Measurements from ENCODE around the gene NPPA.

Gene NPPA

DNA sequence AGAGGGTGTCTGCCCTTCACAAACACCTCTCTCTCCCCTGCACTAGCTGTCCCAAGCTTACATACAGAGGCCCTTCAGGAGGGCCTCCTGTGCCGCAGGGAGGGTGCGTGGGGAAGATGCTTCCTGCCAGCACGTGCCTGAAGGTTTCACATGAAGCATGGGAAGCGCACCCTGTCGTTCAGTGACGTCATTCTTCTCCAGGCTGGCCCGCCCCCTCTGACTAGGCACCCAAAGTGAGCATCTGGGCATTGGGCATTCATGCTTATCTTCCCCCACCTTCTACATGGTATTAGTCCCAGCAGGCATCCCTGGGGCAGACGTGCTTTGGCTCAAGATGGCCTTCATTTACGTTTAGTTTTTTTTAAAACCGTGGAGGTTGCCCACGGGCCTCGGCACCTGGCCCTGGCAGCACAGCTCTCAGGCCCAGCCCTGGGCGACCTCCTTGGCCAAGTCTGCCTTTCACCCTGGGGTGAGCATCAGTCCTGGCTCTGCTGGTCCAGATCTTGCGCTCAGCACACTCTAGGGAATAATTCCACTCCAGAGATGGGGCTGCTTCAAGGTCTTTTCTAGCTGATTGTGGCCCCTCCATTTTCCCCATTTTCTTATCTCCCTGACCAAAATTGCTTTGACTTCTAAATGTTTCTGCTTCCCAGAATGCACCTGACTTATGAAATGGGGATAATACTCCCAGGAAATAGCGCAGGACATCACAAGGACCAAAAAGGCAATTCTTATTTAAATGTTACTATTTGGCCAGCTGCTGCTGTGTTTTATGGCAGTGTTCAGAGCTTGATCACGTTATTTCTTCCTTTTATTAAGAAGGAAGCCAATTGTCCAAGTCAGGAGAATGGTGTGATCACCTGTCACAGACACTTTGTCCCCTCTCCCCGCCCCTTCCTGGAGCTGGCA, 6.1 kb downstream of the NPPA start:
- Histone ChIP-seq H4K12ac (ENCODE audit: low read depth, low read length) (no peak overlapping the region), H3K4me3 (ENCODE audit: low read depth, low read length) (no peak overlapping the region), H3K79me1 (ENCODE audit: low read length) (no peaks in the 10 kb centered on the region), H2AFZ (ENCODE audit: insufficient read depth, low read length, poor library complexity) (no peak overlapping the region), H3K9me3 (ENCODE audit: insufficient read depth, low read depth, low read length) (peaks cover 2% of the 10 kb centered on the region), H2BK12ac (ENCODE audit: low read length) (no peak overlapping the region), H3K36me3 (ENCODE audit: control insufficient read depth in 1 of 2, insufficient read depth in 2 of 2, low read length in 2 of 2) (peaks cover 66 to 79% of the 10 kb centered on the region in 2 experiments), H3K4me1 (ENCODE audit: control insufficient read depth in 1 of 2, insufficient read depth in 2 of 2, low read length in 2 of 2) (no peaks in the 10 kb centered on the region), H3K27ac (ENCODE audit: low read depth, low read length) (no peak overlapping the region), H4K8ac (ENCODE audit: low read depth, low read length) (no peak overlapping the region), H2AK5ac (ENCODE audit: low read length) (no peak overlapping the region), H2BK5ac (ENCODE audit: low read depth, low read length, poor library complexity) (no peak overlapping the region), H3K9ac (ENCODE audit: low read length) (no peak overlapping the region), H3K4me2 (ENCODE audit: low read length) (no peak overlapping the region), H3K4ac (ENCODE audit: low read depth, low read length) (no peak overlapping the region), H3K14ac (ENCODE audit: low read length) (no peak overlapping the region), H2BK120ac (ENCODE audit: insufficient read depth, low read length, poor library complexity) (no peak overlapping the region), H3K27me3 (ENCODE audit: insufficient read depth, low read length) (no peaks in the 10 kb centered on the region), H4K91ac (ENCODE audit: low read depth, low read length) (no peak overlapping the region), H3K18ac (ENCODE audit: low read length) (no peak overlapping the region), H3K23ac (ENCODE audit: low read length) (no peak overlapping the region), H3K79me2 (ENCODE audit: control insufficient read depth, insufficient read depth, low read length, poor library complexity) (no peaks in the 10 kb centered on the region)
- no peak for DNase-seq
- no CpG with 5 or more reads among the region's 17 CpGs for WGBS (ENCODE audit: extremely low coverage, insufficient coverage, insufficient read length)

DNA sequence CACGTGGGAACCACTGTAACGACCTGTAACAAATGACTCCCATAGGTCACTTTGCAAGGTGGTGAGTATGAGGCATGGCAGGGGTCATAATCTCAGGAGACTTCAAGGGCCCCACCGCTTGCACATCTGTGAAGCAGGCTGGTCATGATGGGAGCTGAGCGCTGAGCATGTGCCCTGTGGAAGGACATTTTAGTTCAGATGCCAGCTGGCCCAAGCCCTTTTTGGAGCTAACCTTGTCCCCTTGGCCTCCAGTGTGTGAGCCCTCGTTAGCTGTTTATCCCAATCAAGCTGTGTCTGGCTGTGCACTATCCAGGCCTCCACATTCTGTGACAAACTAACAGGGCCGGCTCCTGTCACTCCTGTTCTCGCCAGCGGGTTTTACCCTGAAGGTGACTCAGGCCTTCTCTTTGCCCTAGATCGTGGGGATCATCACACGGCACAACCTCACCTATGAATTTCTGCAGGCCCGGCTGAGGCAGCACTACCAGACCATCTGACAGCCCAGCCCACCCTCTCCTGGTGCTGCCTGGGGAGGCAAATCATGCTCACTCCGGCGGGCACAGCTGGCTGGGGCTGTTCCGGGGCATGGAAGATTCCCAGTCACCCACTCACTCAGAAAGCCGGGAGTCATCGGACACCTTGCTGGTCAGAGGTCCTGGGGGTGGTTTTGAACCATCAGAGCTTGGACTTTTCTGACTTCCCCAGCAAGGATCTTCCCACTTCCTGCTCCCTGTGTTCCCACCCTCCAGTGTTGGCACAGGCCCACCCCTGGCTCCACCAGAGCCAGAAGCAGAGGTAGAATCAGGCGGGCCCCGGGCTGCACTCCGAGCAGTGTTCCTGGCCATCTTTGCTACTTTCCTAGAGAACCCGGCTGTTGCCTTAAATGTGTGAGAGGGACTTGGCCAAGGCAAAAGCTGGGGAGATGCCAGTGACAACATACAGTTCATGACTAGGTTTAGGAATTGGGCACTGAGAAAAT, 7.6 kb downstream of the NPPA start:
- no peak overlapping the region for H3K14ac ChIP-seq (ENCODE audit: low read length)
- no peak overlapping the region for H2BK12ac ChIP-seq (ENCODE audit: low read length)
- no peak overlapping the region for H3K4me3 ChIP-seq (ENCODE audit: low read depth, low read length)
- no peak overlapping the region for H2BK120ac ChIP-seq (ENCODE audit: insufficient read depth, low read length, poor library complexity)
- no peaks in the 10 kb centered on the region for H3K79me2 ChIP-seq (ENCODE audit: control insufficient read depth, insufficient read depth, low read length, poor library complexity)
- no peak overlapping the region for H4K12ac ChIP-seq (ENCODE audit: low read depth, low read length)
- no peak overlapping the region for H3K23ac ChIP-seq (ENCODE audit: low read length)
- H3K9me3 ChIP-seq (ENCODE audit: insufficient read depth, low read depth, low read length), result peaks cover 2% of the 10 kb centered on the region
- H3K36me3 ChIP-seq (ENCODE audit: control insufficient read depth in 1 of 2, insufficient read depth in 2 of 2, low read length in 2 of 2), result peaks cover 77 to 89% of the 10 kb centered on the region in 2 experiments
- H3K18ac ChIP-seq (ENCODE audit: low read length), result no peak overlapping the region
- H4K8ac ChIP-seq (ENCODE audit: low read depth, low read length), result no peak overlapping the region
- no peak overlapping the region for H3K4ac ChIP-seq (ENCODE audit: low read depth, low read length)
- no peak for DNase-seq
- no peak overlapping the region for H2AK5ac ChIP-seq (ENCODE audit: low read length)
- no peak overlapping the region for H4K91ac ChIP-seq (ENCODE audit: low read depth, low read length)
- H3K79me1 ChIP-seq (ENCODE audit: low read length), result no peaks in the 10 kb centered on the region
- H3K27me3 ChIP-seq (ENCODE audit: insufficient read depth, low read length), result no peaks in the 10 kb centered on the region
- H2BK5ac ChIP-seq (ENCODE audit: low read depth, low read length, poor library complexity), result no peak overlapping the region
- H3K27ac ChIP-seq (ENCODE audit: low read depth, low read length), result no peak overlapping the region
- no peaks in the 10 kb centered on the region for H3K4me1 ChIP-seq (ENCODE audit: control insufficient read depth in 1 of 2, insufficient read depth in 2 of 2, low read length in 2 of 2)
- WGBS (ENCODE audit: extremely low coverage, insufficient coverage, insufficient read length), result no CpG with 5 or more reads among the region's 20 CpGs
- no peak overlapping the region for H3K4me2 ChIP-seq (ENCODE audit: low read length)
- no peak overlapping the region for H3K9ac ChIP-seq (ENCODE audit: low read length)
- no peak overlapping the region for H2AFZ ChIP-seq (ENCODE audit: insufficient read depth, low read length, poor library complexity)

DNA sequence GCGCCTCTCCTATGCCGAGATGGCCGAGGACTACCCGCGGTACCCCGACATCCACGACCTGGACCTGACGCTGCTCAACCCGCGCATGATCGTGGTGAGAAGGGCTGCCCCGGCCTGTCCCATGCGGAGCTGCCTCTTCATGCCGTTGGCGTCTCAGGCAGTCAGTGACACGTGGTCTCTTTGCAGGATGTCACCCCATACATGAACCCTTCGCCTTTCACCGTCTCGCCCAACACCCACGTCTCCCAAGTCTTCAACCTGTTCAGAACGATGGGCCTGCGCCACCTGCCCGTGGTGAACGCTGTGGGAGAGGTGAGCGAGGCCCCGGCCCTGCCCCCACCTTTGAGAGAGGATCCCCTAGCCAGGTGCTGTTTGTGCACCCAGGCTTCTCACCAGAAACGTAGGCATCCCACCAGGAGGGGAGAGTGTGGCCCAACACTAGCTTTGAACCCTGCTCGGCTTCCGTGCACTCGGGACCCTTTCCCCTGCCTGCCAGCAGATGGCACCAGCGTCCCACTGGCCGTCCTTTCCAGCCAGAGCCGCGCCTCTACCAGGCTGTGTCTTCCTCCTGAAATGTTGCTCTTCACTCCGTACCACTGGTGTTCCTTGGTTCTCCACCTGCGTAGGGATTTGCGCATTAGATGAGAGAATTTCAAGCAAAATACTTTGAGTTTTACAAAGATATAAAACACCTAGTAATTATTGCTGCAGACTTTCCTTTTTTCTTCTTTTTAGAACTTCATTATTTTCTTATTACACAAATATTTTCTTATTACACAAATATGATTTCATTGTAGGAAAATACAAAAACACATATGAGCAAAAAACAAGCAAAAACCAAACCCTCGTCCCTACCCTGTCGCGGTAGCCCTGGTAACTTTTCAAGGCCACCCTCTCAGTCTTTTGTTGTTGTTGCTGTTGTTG, 9.0 kb downstream of the NPPA start:
- Histone ChIP-seq H2AK5ac (ENCODE audit: low read length) (no peak overlapping the region), H3K18ac (ENCODE audit: low read length) (no peak overlapping the region), H3K79me2 (ENCODE audit: control insufficient read depth, insufficient read depth, low read length, poor library complexity) (no peaks in the 10 kb centered on the region), H2BK5ac (ENCODE audit: low read depth, low read length, poor library complexity) (no peak overlapping the region), H4K91ac (ENCODE audit: low read depth, low read length) (no peak overlapping the region), H3K14ac (ENCODE audit: low read length) (no peak overlapping the region), H3K9ac (ENCODE audit: low read length) (no peak overlapping the region), H4K8ac (ENCODE audit: low read depth, low read length) (no peak overlapping the region), H3K9me3 (ENCODE audit: insufficient read depth, low read depth, low read length) (peaks cover 4% of the 10 kb centered on the region), H3K4ac (ENCODE audit: low read depth, low read length) (no peak overlapping the region), H3K79me1 (ENCODE audit: low read length) (no peaks in the 10 kb centered on the region), H2BK120ac (ENCODE audit: insufficient read depth, low read length, poor library complexity) (no peak overlapping the region), H3K4me2 (ENCODE audit: low read length) (no peak overlapping the region), H3K23ac (ENCODE audit: low read length) (no peak overlapping the region), H3K4me1 (ENCODE audit: control insufficient read depth in 1 of 2, insufficient read depth in 2 of 2, low read length in 2 of 2) (no peaks in the 10 kb centered on the region), H2AFZ (ENCODE audit: insufficient read depth, low read length, poor library complexity) (no peak overlapping the region), H3K27me3 (ENCODE audit: insufficient read depth, low read length) (no peaks in the 10 kb centered on the region), H2BK12ac (ENCODE audit: low read length) (no peak overlapping the region), H4K12ac (ENCODE audit: low read depth, low read length) (no peak overlapping the region), H3K4me3 (ENCODE audit: low read depth, low read length) (no peak overlapping the region), H3K36me3 (ENCODE audit: control insufficient read depth in 1 of 2, insufficient read depth in 2 of 2, low read length in 2 of 2) (peaks cover 83 to 90% of the 10 kb centered on the region in 2 experiments), H3K27ac (ENCODE audit: low read depth, low read length) (no peak overlapping the region)
- DNase-seq, result peak; percentile 35 to 78
- no CpG with 5 or more reads among the region's 40 CpGs for WGBS (ENCODE audit: extremely low coverage, insufficient coverage, insufficient read length)
